ENCODE results near the gene CYFIP1. TPM values are rescaled to one million over a fixed set of nuclear protein-coding genes. Genes with fewer than 3 reads are reported as not detected.

The CYFIP1 gene
- total and polyA plus RNA-seq, 9 of the 15 experiments (the other 6 are each of a cell fraction or from before 2014, with no cell fraction given) = 3.8 to 59.8 (median 28.3) TPM

- no peaks in the 10 kb centered on the region for H4K20me1 ChIP-seq (replicated peaks; ENCODE audit: control insufficient read depth, insufficient read depth, low read length)
- H2AFZ ChIP-seq (ENCODE audit: low read depth, low read length) = no peak overlapping the region
- no peak overlapping the region; a peak in 1 of 4 replicates for H3K9ac ChIP-seq (ENCODE audit: insufficient read depth in 1 of 2, low read depth in 2 of 2, low read length in 2 of 2)
- DNase-seq (ENCODE audit: extremely low read depth in 1 of 4, low spot score in 3 of 4) = no peak
- H3K79me2 ChIP-seq (ENCODE audit: control insufficient read depth, insufficient read depth, low read length) = no peaks in the 10 kb centered on the region
- no peaks in the 10 kb centered on the region for H3K9me3 ChIP-seq (replicated peaks; ENCODE audit: control insufficient read depth, insufficient read depth, low read depth, low read length)
- CTCF ChIA-PET (ENCODE audit: low intra/inter-chr PET ratio) = no interaction called here
- BruUV-seq (replicated peaks) = no TSS peak
- intact Hi-C loops (cut with micrococcal nuclease) = no loop called here
- no peak for TF ChIP-seq NR2C1 (IDR thresholded peaks at IDR 0.05)
- no peak for TF ChIP-seq NR2C1 (tag; IDR thresholded peaks at IDR 0.05)
- no peak for TF ChIP-seq MEIS2 (IDR thresholded peaks at IDR 0.05; ENCODE audit: partially characterized antibody)
- no peak overlapping the region for H3K27ac ChIP-seq (ENCODE audit: extremely low read depth, low read depth, low read length)
- in situ Hi-C loops (cut with MboI) = no loop called here
- peaks cover 5% of the 10 kb centered on the region for H3K9me1 ChIP-seq (ENCODE audit: control insufficient read depth, insufficient read depth, low read length)
- POLR2A ChIA-PET = no interaction called here
- no peak overlapping the region for H3K4me2 ChIP-seq (ENCODE audit: insufficient read depth, low read length)
- FAIRE-seq = no peak
- WGBS (ENCODE audit: insufficient coverage, low coverage, missing lambda C conversion rate) = 80% methylated on average over 10 of the region's 10 CpGs
- ATAC-seq = no peak
- peaks cover 5 to 24% of the 10 kb centered on the region in 2 experiments; a peak in 3 of 5 replicates for H3K4me1 ChIP-seq (replicated peaks in 1 of 2; ENCODE audit: control insufficient read depth in 2 of 2, insufficient read depth in 2 of 2, low read length in 2 of 2)
- peaks cover 31% of the 10 kb centered on the region; the same call in 2 of the 3 replicates for H3K36me3 ChIP-seq (ENCODE audit: control insufficient read depth, insufficient read depth, low read length)
- H3K4me3 ChIP-seq = no peak overlapping the region
- no peaks in the 10 kb centered on the region for H3K27me3 ChIP-seq (ENCODE audit: control insufficient read depth in 2 of 2, insufficient read depth in 2 of 2, low read length in 2 of 2)
These were observed 102.1 kb downstream of the CYFIP1 start for GRCh38 chr15:22878103-22878502.

- CTCF ChIA-PET (ENCODE audit: low intra/inter-chr PET ratio) = no interaction called here
- FAIRE-seq = no peak
- POLR2A ChIA-PET = interaction anchor here (1.2 kb wide), 1 partner anchor 14 kb away, joined by 3 read pairs; no protein-coding TSS in a partner anchor
- TF ChIP-seq DPF2 (IDR thresholded peaks at IDR 0.05) (no peak), ZNF551 (CRISPR knock-in tag; IDR thresholded peaks at IDR 0.05) (no peak), GABPA (tag; conservative IDR thresholded peaks at IDR 0.05; ENCODE audit: low read depth) (no peak), POLR2B (IDR thresholded peaks at IDR 0.05; ENCODE audit: low read depth, partially characterized antibody) (no peak), ZNF212 (CRISPR knock-in tag; IDR thresholded peaks at IDR 0.05) (no peak), SETDB1 (IDR thresholded peaks at IDR 0.05; ENCODE audit: low read length) (no peak)
These were observed 102.6 kb downstream of the CYFIP1 start for GRCh38 chr15:22877607-22878006.

More at GRCh38 chr15:22877607-22878006, 102.6 kb downstream of the CYFIP1 start:
- no peak for DNase-seq (ENCODE audit: extremely low read depth in 1 of 4, low spot score in 3 of 4)
- peaks cover 5 to 24% of the 10 kb centered on the region in 2 experiments; a peak in 3 of 5 replicates for H3K4me1 ChIP-seq (replicated peaks in 1 of 2; ENCODE audit: control insufficient read depth in 2 of 2, insufficient read depth in 2 of 2, low read length in 2 of 2)
- intact Hi-C loops (cut with micrococcal nuclease) = no loop called here
- H3K27ac ChIP-seq (ENCODE audit: extremely low read depth, low read depth, low read length) = no peak overlapping the region
- H3K4me2 ChIP-seq (ENCODE audit: insufficient read depth, low read length) = no peak overlapping the region
- no peaks in the 10 kb centered on the region for H3K9me3 ChIP-seq (replicated peaks; ENCODE audit: control insufficient read depth, insufficient read depth, low read depth, low read length)
- no peak overlapping the region for H2AFZ ChIP-seq (ENCODE audit: low read depth, low read length)
- ATAC-seq = no peak
- no peaks in the 10 kb centered on the region for H3K79me2 ChIP-seq (ENCODE audit: control insufficient read depth, insufficient read depth, low read length)
- H3K9ac ChIP-seq (ENCODE audit: insufficient read depth in 1 of 2, low read depth in 2 of 2, low read length in 2 of 2) = no peak overlapping the region
- no TSS peak for BruUV-seq (replicated peaks)
- H3K36me3 ChIP-seq (ENCODE audit: control insufficient read depth, insufficient read depth, low read length) = peaks cover 28% of the 10 kb centered on the region; the same call in 2 of the 3 replicates
- 81% methylated on average over 7 of the region's 8 CpGs for WGBS (ENCODE audit: insufficient coverage, low coverage, missing lambda C conversion rate)
- in situ Hi-C loops (cut with MboI) = no loop called here
- peaks cover 5% of the 10 kb centered on the region for H3K9me1 ChIP-seq (ENCODE audit: control insufficient read depth, insufficient read depth, low read length)
- no peak overlapping the region for H3K4me3 ChIP-seq
- H3K27me3 ChIP-seq (ENCODE audit: control insufficient read depth in 2 of 2, insufficient read depth in 2 of 2, low read length in 2 of 2) = no peaks in the 10 kb centered on the region
- no peaks in the 10 kb centered on the region for H4K20me1 ChIP-seq (replicated peaks; ENCODE audit: control insufficient read depth, insufficient read depth, low read length)

Data from K562 (cell line).